ENCODE measurements around the gene MARCHF2. TPM values are rescaled to one million over a fixed set of nuclear protein-coding genes. Genes with fewer than 3 reads are reported as not detected.

MARCHF2 gene
- total and polyA plus RNA-seq, 4 donors = 50.1 to 70.5 (median 61.7) TPM

DNA sequence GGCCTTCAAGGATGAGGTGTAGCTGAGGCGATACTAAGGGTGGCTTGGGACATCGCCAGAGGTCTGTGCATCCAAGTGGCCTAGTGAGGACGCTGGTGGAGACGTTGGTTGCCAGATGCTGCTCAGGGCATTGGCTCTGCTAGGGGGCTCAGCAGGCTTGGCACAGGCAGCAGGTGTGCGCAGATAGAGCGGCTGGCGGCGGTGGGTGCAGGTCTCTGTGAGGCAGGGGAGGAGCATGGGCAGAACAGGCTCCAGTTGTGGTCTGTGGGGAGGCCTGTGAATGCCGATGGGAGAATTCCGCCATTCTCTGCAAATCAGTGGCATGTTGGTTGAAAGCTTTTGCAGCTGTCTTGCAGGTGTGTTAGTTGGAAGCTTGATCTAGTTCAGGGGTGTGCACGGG lies 68.1 kb downstream of the MARCHF2 start:
- DNase-seq (peak in 1 of 2 donors; percentile 58), ATAC-seq (ENCODE audit: low FRiP score) (no peak)
- H3K27me3 ChIP-seq (ENCODE audit: control insufficient read depth in 1 of 2, insufficient read depth in 2 of 2, low read length in 1 of 2) = no peaks in the 10 kb centered on the region
- H3K27ac ChIP-seq (ENCODE audit: low read depth in 1 of 2, low read length in 2 of 2) = no peak overlapping the region
- 65 to 78% methylated on average over 11 of the region's 11 CpGs for WGBS, 2 donors
- peaks cover 0 to 6% of the 10 kb centered on the region in 2 donors for H3K36me3 ChIP-seq (ENCODE audit: control insufficient read depth in 1 of 2, insufficient read depth in 2 of 2, low read length in 1 of 2)
- H3K4me3 ChIP-seq (ENCODE audit: low read length in 2 of 2) = no peak overlapping the region
- intact Hi-C loops (cut with DNase I) = no loop called here
- no peaks in the 10 kb centered on the region for H3K9me3 ChIP-seq (ENCODE audit: control insufficient read depth, low read length)
- no peaks in the 10 kb centered on the region for H3K4me1 ChIP-seq (ENCODE audit: control insufficient read depth in 1 of 2, insufficient read depth in 2 of 2, low read length in 2 of 2)

DNA sequence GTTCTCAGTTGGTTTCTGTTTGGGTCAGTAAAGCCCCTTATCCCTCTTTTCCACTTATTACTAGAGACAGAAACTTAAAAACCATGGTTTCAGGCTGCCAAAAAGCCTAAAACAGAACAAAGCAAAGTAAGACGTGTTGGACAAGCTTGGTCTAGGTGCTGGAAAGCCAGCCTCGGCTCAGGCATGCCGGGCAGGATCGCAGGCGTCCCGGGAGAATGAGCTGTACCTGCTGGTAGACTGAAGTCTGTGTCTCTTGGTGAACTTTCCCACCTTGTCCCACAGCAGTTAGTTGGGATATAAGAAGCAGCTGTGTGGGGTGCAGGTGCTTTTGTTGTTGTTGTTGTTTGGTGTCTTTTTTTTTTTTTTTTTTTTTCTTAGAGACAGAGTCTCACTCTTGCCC lies 68.5 kb downstream of the MARCHF2 start:
- Histone ChIP-seq H3K4me3 (ENCODE audit: low read length in 2 of 2) (no peak overlapping the region), H3K9me3 (ENCODE audit: control insufficient read depth, low read length) (no peaks in the 10 kb centered on the region), H3K4me1 (ENCODE audit: control insufficient read depth in 1 of 2, insufficient read depth in 2 of 2, low read length in 2 of 2) (no peaks in the 10 kb centered on the region), H3K27me3 (ENCODE audit: control insufficient read depth in 1 of 2, insufficient read depth in 2 of 2, low read length in 1 of 2) (no peaks in the 10 kb centered on the region), H3K27ac (ENCODE audit: low read depth in 1 of 2, low read length in 2 of 2) (no peak overlapping the region), H3K36me3 (ENCODE audit: control insufficient read depth in 1 of 2, insufficient read depth in 2 of 2, low read length in 1 of 2) (peaks cover 0 to 8% of the 10 kb centered on the region in 2 donors)
- WGBS, 2 donors = 68 to 69% methylated on average over 6 of the region's 6 CpGs
- intact Hi-C loops (cut with DNase I) = no loop called here
- ATAC-seq (ENCODE audit: low FRiP score) (no peak), DNase-seq (peak in 1 of 2 donors; percentile 61)

- ATAC-seq (ENCODE audit: low FRiP score) (no peak), DNase-seq (peak in 1 of 2 donors; percentile 36)
- intact Hi-C loops (cut with DNase I) = no loop called here
- WGBS, 2 donors = 91% methylated on average over 11 of the region's 11 CpGs
- Histone ChIP-seq H3K36me3 (ENCODE audit: control insufficient read depth in 1 of 2, insufficient read depth in 2 of 2, low read length in 1 of 2) (peaks cover 0 to 16% of the 10 kb centered on the region in 2 donors), H3K27me3 (ENCODE audit: control insufficient read depth in 1 of 2, insufficient read depth in 2 of 2, low read length in 1 of 2) (no peaks in the 10 kb centered on the region), H3K4me3 (ENCODE audit: low read length in 2 of 2) (no peak overlapping the region), H3K9me3 (ENCODE audit: control insufficient read depth, low read length) (no peaks in the 10 kb centered on the region), H3K4me1 (ENCODE audit: control insufficient read depth in 1 of 2, insufficient read depth in 2 of 2, low read length in 2 of 2) (no peaks in the 10 kb centered on the region), H3K27ac (ENCODE audit: low read depth in 1 of 2, low read length in 2 of 2) (no peak overlapping the region)
These were observed 69.6 kb downstream of the MARCHF2 start for GRCh38 chr19:8482696-8483095.

DNA sequence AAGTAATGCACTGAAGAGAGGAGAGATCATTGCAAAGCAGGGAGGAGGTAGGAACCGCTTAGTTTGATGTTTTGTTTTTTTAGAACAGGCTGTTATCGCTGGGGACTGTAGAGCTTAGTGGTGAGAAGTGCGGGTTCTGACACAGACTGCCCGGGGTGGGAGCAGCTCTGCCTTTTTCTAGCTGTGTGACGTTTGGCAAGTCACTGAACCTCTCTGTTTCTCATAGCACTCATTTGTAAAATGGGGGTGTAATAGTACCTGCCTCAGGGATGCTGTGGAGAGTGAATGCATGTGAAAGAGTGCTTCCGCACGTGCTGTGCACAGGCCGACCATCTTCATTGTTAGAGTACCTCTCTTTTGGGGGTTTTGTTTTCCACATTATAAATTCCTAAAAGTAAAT lies 70.1 kb downstream of the MARCHF2 start:
- intact Hi-C loops (cut with DNase I) = no loop called here
- Histone ChIP-seq H3K4me1 (ENCODE audit: control insufficient read depth in 1 of 2, insufficient read depth in 2 of 2, low read length in 2 of 2) (no peaks in the 10 kb centered on the region), H3K9me3 (ENCODE audit: control insufficient read depth, low read length) (no peaks in the 10 kb centered on the region), H3K27ac (ENCODE audit: low read depth in 1 of 2, low read length in 2 of 2) (no peak overlapping the region), H3K4me3 (ENCODE audit: low read length in 2 of 2) (no peak overlapping the region), H3K27me3 (ENCODE audit: control insufficient read depth in 1 of 2, insufficient read depth in 2 of 2, low read length in 1 of 2) (no peaks in the 10 kb centered on the region), H3K36me3 (ENCODE audit: control insufficient read depth in 1 of 2, insufficient read depth in 2 of 2, low read length in 1 of 2) (peaks cover 0 to 16% of the 10 kb centered on the region in 2 donors)
- 86 to 89% methylated on average over 8 of the region's 8 CpGs for WGBS, 2 donors
- DNase-seq (peak in 1 of 2 donors; percentile 24), ATAC-seq (ENCODE audit: low FRiP score) (no peak)

DNA sequence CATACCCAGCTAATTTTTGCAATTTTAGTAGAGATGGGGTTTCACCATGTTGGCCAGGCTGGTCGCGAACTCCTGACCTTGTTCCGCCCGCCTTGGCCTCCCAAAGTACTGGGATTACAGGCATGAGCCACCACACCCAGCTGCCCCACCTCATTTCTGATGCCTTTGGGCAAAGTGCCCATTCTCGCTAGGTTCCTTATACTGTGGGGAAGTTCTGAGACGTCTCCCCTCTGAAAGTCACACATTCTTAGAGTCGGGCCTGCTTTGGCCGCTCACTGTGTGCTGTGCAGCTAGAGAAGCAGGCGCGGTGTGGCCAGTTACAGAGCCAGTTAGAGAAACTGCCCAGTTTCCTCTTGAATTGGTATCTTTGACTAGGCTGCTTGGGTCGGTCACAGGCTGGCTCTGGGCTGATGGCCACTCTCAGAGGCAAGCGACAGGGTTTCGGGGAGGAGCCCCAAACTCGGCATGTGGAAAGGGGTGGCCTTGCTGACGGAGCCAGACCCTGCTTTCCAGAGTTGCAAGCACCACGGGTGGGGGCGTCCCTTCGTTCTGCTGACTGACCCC lies 71.3 kb downstream of the MARCHF2 start:
- ATAC-seq (ENCODE audit: low FRiP score) (no peak), DNase-seq (peak; percentile 73 to 81)
- Histone ChIP-seq H3K27me3 (ENCODE audit: control insufficient read depth in 1 of 2, insufficient read depth in 2 of 2, low read length in 1 of 2) (no peaks in the 10 kb centered on the region), H3K27ac (ENCODE audit: low read depth in 1 of 2, low read length in 2 of 2) (no peak overlapping the region), H3K4me3 (ENCODE audit: low read length in 2 of 2) (no peak overlapping the region), H3K9me3 (ENCODE audit: control insufficient read depth, low read length) (no peaks in the 10 kb centered on the region), H3K36me3 (ENCODE audit: control insufficient read depth in 1 of 2, insufficient read depth in 2 of 2, low read length in 1 of 2) (peaks cover 0 to 16% of the 10 kb centered on the region in 2 donors), H3K4me1 (ENCODE audit: control insufficient read depth in 1 of 2, insufficient read depth in 2 of 2, low read length in 2 of 2) (no peaks in the 10 kb centered on the region)
- intact Hi-C loops (cut with DNase I) = no loop called here
- 85 to 88% methylated on average over 18 of the region's 18 CpGs for WGBS, 2 donors

DNA sequence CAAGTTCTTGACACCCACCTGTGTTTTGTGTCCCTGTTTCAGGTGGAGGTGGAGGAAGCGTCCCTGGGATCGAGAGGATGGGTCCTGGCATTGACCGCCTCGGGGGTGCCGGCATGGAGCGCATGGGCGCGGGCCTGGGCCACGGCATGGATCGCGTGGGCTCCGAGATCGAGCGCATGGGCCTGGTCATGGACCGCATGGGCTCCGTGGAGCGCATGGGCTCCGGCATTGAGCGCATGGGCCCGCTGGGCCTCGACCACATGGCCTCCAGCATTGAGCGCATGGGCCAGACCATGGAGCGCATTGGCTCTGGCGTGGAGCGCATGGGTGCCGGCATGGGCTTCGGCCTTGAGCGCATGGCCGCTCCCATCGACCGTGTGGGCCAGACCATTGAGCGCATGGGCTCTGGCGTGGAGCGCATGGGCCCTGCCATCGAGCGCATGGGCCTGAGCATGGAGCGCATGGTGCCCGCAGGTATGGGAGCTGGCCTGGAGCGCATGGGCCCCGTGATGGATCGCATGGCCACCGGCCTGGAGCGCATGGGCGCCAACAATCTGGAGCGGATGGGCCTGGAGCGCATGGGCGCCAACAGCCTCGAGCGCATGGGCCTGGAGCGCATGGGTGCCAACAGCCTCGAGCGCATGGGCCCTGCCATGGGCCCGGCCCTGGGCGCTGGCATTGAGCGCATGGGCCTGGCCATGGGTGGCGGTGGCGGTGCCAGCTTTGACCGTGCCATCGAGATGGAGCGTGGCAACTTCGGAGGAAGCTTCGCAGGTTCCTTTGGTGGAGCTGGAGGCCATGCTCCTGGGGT lies 72.7 kb downstream of the MARCHF2 start:
- no peaks in the 10 kb centered on the region for H3K4me1 ChIP-seq (ENCODE audit: control insufficient read depth in 1 of 2, insufficient read depth in 2 of 2, low read length in 2 of 2)
- H3K27me3 ChIP-seq (ENCODE audit: control insufficient read depth in 1 of 2, insufficient read depth in 2 of 2, low read length in 1 of 2) = no peaks in the 10 kb centered on the region
- H3K36me3 ChIP-seq (ENCODE audit: control insufficient read depth in 1 of 2, insufficient read depth in 2 of 2, low read length in 1 of 2) = peaks cover 0 to 16% of the 10 kb centered on the region in 2 donors
- intact Hi-C loops (cut with DNase I) = no loop called here
- no peak overlapping the region for H3K4me3 ChIP-seq (ENCODE audit: low read length in 2 of 2)
- WGBS, 2 donors = 96 to 97% methylated on average over 62 of the region's 62 CpGs
- no peaks in the 10 kb centered on the region for H3K9me3 ChIP-seq (ENCODE audit: control insufficient read depth, low read length)
- no peak overlapping the region for H3K27ac ChIP-seq (ENCODE audit: low read depth in 1 of 2, low read length in 2 of 2)
- DNase-seq (peak in 1 of 2 donors; percentile 74), ATAC-seq (ENCODE audit: low FRiP score) (peak; percentile 9)

DNA sequence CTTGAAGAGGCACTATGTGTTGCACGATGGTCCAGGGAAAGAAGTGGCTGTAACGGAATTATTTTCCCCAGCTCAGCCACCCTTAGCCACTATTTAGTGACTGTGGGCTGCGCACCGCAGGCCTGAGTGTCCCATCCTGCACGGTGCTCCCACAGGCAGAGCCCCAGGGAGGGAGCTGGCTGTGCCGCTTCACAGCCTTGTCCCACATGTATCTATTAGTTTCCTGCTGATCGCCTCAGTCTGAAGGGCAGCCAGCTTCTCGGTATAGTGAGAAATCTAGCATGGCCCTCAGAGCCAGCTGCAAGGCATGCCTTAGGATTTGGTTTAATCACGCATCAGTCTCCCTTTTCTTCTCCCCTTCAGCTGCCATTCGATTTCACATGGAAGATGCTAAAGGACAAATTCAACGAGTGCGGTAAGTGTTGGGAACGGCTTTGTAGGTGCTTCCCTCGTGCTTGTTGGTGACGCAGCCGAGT lies 73.6 kb downstream of the MARCHF2 start:
- intact Hi-C loops (cut with DNase I) = no loop called here
- no peak for ATAC-seq (ENCODE audit: low FRiP score)
- no peak overlapping the region for H3K27ac ChIP-seq (ENCODE audit: low read depth in 1 of 2, low read length in 2 of 2)
- H3K4me1 ChIP-seq (ENCODE audit: control insufficient read depth in 1 of 2, insufficient read depth in 2 of 2, low read length in 2 of 2) = no peaks in the 10 kb centered on the region
- no peaks in the 10 kb centered on the region for H3K27me3 ChIP-seq (ENCODE audit: control insufficient read depth in 1 of 2, insufficient read depth in 2 of 2, low read length in 1 of 2)
- peak in 1 of 2 donors; percentile 55 for DNase-seq
- WGBS, 2 donors = 89 to 90% methylated on average over 16 of the region's 16 CpGs
- H3K4me3 ChIP-seq (ENCODE audit: low read length in 2 of 2) = no peak overlapping the region
- H3K9me3 ChIP-seq (ENCODE audit: control insufficient read depth, low read length) = no peaks in the 10 kb centered on the region
- peaks cover 0 to 16% of the 10 kb centered on the region in 2 donors for H3K36me3 ChIP-seq (ENCODE audit: control insufficient read depth in 1 of 2, insufficient read depth in 2 of 2, low read length in 1 of 2)

GRCh38 chr19:8487137-8487851 lies 74.2 kb downstream of the MARCHF2 start:
- no peak overlapping the region for H3K27ac ChIP-seq (ENCODE audit: low read depth in 1 of 2, low read length in 2 of 2)
- peak; percentile 73 for DNase-seq
- 81% methylated on average over 13 of the region's 13 CpGs for WGBS, 2 donors

More at GRCh38 chr19:8487137-8487851, 74.2 kb downstream of the MARCHF2 start:
- Histone ChIP-seq H3K9me3 (ENCODE audit: control insufficient read depth, low read length) (no peaks in the 10 kb centered on the region), H3K4me3 (ENCODE audit: low read length in 2 of 2) (no peak overlapping the region), H3K27me3 (ENCODE audit: control insufficient read depth in 1 of 2, insufficient read depth in 2 of 2, low read length in 1 of 2) (no peaks in the 10 kb centered on the region), H3K36me3 (ENCODE audit: control insufficient read depth in 1 of 2, insufficient read depth in 2 of 2, low read length in 1 of 2) (peaks cover 0 to 16% of the 10 kb centered on the region in 2 donors), H3K4me1 (ENCODE audit: control insufficient read depth in 1 of 2, insufficient read depth in 2 of 2, low read length in 2 of 2) (no peaks in the 10 kb centered on the region)
- ATAC-seq (ENCODE audit: low FRiP score) = no peak
- intact Hi-C loops (cut with DNase I) = no loop called here

Data from aorta (tissue), 5 donors.